H1 (cell line): ENCODE data around the gene CCDC107. TPM values are rescaled to one million over a fixed set of nuclear protein-coding genes. Genes with fewer than 3 reads are reported as not detected.

Source experiments
- CTCF ChIA-PET: fragments of 300-600 bp; sonication (Branson Sonifier 250); formaldehyde crosslinking; loops from one replicate; lab custom pipeline; 2021; ENCODE audit not compliant: partially characterized antibody; lab: Charles Lee
- POLR2A ChIA-PET: fragments of 300-600 bp; sonication (Branson Sonifier 250); formaldehyde crosslinking; loops from one replicate; lab custom pipeline; 2021; ENCODE audit warnings: inconsistent platforms; ENCODE audit not compliant: partially characterized antibody; lab: Charles Lee
- DNase-seq, 2 experiments: peaks; one replicate each; pipeline versions ENCODE4 v3.0.0 to v3.0.0-alpha.2; 2010 to 2022; ENCODE audit warnings: low spot score in 2 of 2, low read depth in 1 of 2, mixed read lengths in 1 of 2
- FAIRE-seq: peaks from 2 replicates; lab custom pipeline; 2011; peaks lifted over from hg19 to GRCh38; lab: Jason Lieb, UNC
- H2AFZ ChIP-seq: 2 replicates; pipeline ENCODE4 v1.8.1; 2012; ENCODE audit warnings: low read length, inconsistent platforms
- H2AK5ac ChIP-seq: 2 replicates; pipeline ENCODE4 v1.6.1; 2013; ENCODE audit warnings: low read depth, low read length
- H2BK120ac ChIP-seq: replicated peaks from 2 replicates; pipeline ENCODE3; 2013; ENCODE audit warnings: low read depth, low read length, inconsistent platforms
- H2BK12ac ChIP-seq: 2 replicates; pipeline ENCODE4 v1.6.1; 2013; ENCODE audit warnings: low read depth, low read length
- H2BK15ac ChIP-seq: 2 replicates; pipeline ENCODE4 v1.6.1; 2013; ENCODE audit warnings: low read length
- H2BK20ac ChIP-seq: 2 replicates; pipeline ENCODE4 v1.6.1; 2013; ENCODE audit warnings: low read length
- H2BK5ac ChIP-seq: 2 replicates; pipeline ENCODE4 v1.6.1; 2013; ENCODE audit warnings: low read depth, low read length
- H3K14ac ChIP-seq: 2 replicates; pipeline ENCODE4 v1.6.1; 2013; ENCODE audit warnings: inconsistent platforms; ENCODE audit not compliant: insufficient read length
- H3K18ac ChIP-seq: 2 replicates; pipeline ENCODE4 v1.6.1; 2013; ENCODE audit warnings: low read length; ENCODE audit errors: extremely low read depth
- H3K23ac ChIP-seq: 2 replicates; pipeline ENCODE4 v1.6.1; 2013; ENCODE audit warnings: inconsistent platforms; ENCODE audit not compliant: insufficient read length
- H3K23me2 ChIP-seq: 2 replicates; pipeline ENCODE4 v1.6.1; 2013; ENCODE audit warnings: low read depth, low read length
- H3K27ac ChIP-seq: 2 replicates; pipeline ENCODE4 v1.6.1; 2011; ENCODE audit warnings: low read depth, low read length, inconsistent platforms
- H3K27me3 ChIP-seq, 4 experiments: replicated peaks in 1 of 4; 1 replicate in 1 of 4; 2 replicates in 3 of 4; pipeline versions ENCODE4 v1.6.1 to v1.8.1; 2011 to 2013; ENCODE audit warnings: low read length in 3 of 4, mild to moderate bottlenecking in 3 of 4, inconsistent platforms in 2 of 4, mixed read lengths in 2 of 4, moderate library complexity in 1 of 4; ENCODE audit not compliant: control insufficient read depth in 3 of 4, insufficient read depth in 3 of 4; ENCODE audit errors: extremely low read depth in 1 of 4
- H3K36me3 ChIP-seq, 4 experiments: 2 replicates each; pipeline versions ENCODE4 v1.6.1 to v1.8.1; 2011 to 2013; ENCODE audit warnings: mild to moderate bottlenecking in 4 of 4, low read length in 3 of 4, moderate library complexity in 2 of 4, control low read depth in 1 of 4, inconsistent platforms in 1 of 4; ENCODE audit not compliant: insufficient read depth in 4 of 4, control insufficient read depth in 2 of 4
- H3K4ac ChIP-seq: replicated peaks from 2 replicates; pipeline ENCODE3; 2013; ENCODE audit warnings: low read length, low read depth, mixed read lengths, inconsistent platforms; ENCODE audit not compliant: insufficient read length
- H3K4me1 ChIP-seq, 4 experiments: replicated peaks in 1 of 4; 1 replicate in 1 of 4; 2 replicates in 3 of 4; pipeline versions ENCODE4 v1.6.1 to v1.8.1; 2011 to 2013; ENCODE audit warnings: low read length in 3 of 4, inconsistent platforms in 2 of 4, mixed read lengths in 1 of 4; ENCODE audit not compliant: insufficient read depth in 4 of 4, control insufficient read depth in 3 of 4
- H3K4me2 ChIP-seq, 2 experiments: 2 replicates each; pipeline versions ENCODE4 v1.6.1 to v1.8.1; 2011 to 2013; ENCODE audit warnings: low read depth in 2 of 2, low read length in 2 of 2, control low read depth in 1 of 2, inconsistent platforms in 1 of 2, mild to moderate bottlenecking in 1 of 2; ENCODE audit not compliant: insufficient read depth in 1 of 2
- H3K4me3 ChIP-seq, 4 experiments: fragments of 200-600, 300-600 bp in 1 of 4; sonication (generic), shearing (Covaris generic), sonication (Bioruptor Twin) in 1 of 4; 2 replicates each; pipeline versions ENCODE4 v1.5.1 to v1.8.1; 2011 to 2016; ENCODE audit warnings: low read length in 4 of 4, low read depth in 3 of 4, control low read depth in 2 of 4, inconsistent platforms in 2 of 4, mild to moderate bottlenecking in 2 of 4, mixed read lengths in 1 of 4, moderate library complexity in 1 of 4; ENCODE audit not compliant: insufficient read depth in 2 of 4; ENCODE audit errors: extremely low read depth in 1 of 4
- H3K56ac ChIP-seq: replicated peaks from 2 replicates; pipeline ENCODE3; 2013; ENCODE audit warnings: low read depth, mild to moderate bottlenecking, mixed read lengths, low read length, inconsistent platforms; ENCODE audit not compliant: insufficient read length
- H3K79me1 ChIP-seq: 2 replicates; pipeline ENCODE4 v1.6.1; 2013; ENCODE audit warnings: low read depth, low read length, control low read depth
- H3K79me2 ChIP-seq, 2 experiments: 2 replicates each; pipeline versions ENCODE4 v1.6.1 to v1.8.1; 2012 to 2013; ENCODE audit warnings: low read length in 2 of 2, mild to moderate bottlenecking in 2 of 2, inconsistent platforms in 1 of 2; ENCODE audit not compliant: insufficient read depth in 2 of 2, control insufficient read depth in 1 of 2
- H3K9ac ChIP-seq, 4 experiments: replicated peaks in 1 of 4; 1 replicate in 1 of 4; 2 replicates in 3 of 4; pipeline versions ENCODE4 v1.6.1 to v1.8.1; 2011 to 2013; ENCODE audit warnings: low read depth in 3 of 4, low read length in 3 of 4, control low read depth in 2 of 4, mild to moderate bottlenecking in 2 of 4, moderate library complexity in 2 of 4, inconsistent platforms in 1 of 4; ENCODE audit errors: extremely low read depth in 1 of 4
- H3K9me3 ChIP-seq, 2 experiments: 2 replicates each; pipeline versions ENCODE4 v1.6.1 to v1.8.1; 2012 to 2013; ENCODE audit warnings: mild to moderate bottlenecking in 2 of 2, moderate library complexity in 2 of 2, control low read depth in 1 of 2, inconsistent platforms in 1 of 2, low read depth in 1 of 2, low read length in 1 of 2, mixed read lengths in 1 of 2; ENCODE audit not compliant: insufficient read depth in 2 of 2
- H4K20me1 ChIP-seq, 2 experiments: replicated peaks in 1 of 2; 2 replicates each; pipeline versions ENCODE3 to v1.8.1; 2011 to 2013; ENCODE audit warnings: inconsistent platforms in 2 of 2, low read length in 2 of 2, mild to moderate bottlenecking in 1 of 2; ENCODE audit not compliant: insufficient read depth in 2 of 2, control insufficient read depth in 1 of 2
- H4K5ac ChIP-seq: 2 replicates; pipeline ENCODE4 v1.6.1; 2013; ENCODE audit warnings: low read length, low read depth, mixed read lengths, inconsistent platforms; ENCODE audit not compliant: insufficient read length
- H4K8ac ChIP-seq: 2 replicates; pipeline ENCODE4 v1.8.0; 2013; ENCODE audit warnings: mild to moderate bottlenecking, moderate library complexity, low read length, inconsistent platforms; ENCODE audit not compliant: insufficient read depth; ENCODE audit errors: extremely low read depth
- H4K91ac ChIP-seq: replicated peaks from 2 replicates; pipeline ENCODE3; 2013; ENCODE audit warnings: low read length, mixed read lengths, inconsistent platforms; ENCODE audit not compliant: insufficient read length
- BACH1 ChIP-seq: IDR thresholded peaks from 2 replicates; pipeline ENCODE4 v1.6.1; 2012; ENCODE audit warnings: low read length, improper control_type of control experiment
- CTBP2 ChIP-seq: IDR thresholded peaks from 2 replicates; pipeline ENCODE4 v1.7.0; 2011; ENCODE audit warnings: borderline replicate concordance, mild to moderate bottlenecking, moderate library complexity, mixed read lengths, low read length; ENCODE audit not compliant: insufficient read depth, insufficient read length
- EGR1 ChIP-seq: IDR thresholded peaks from 2 replicates; pipeline ENCODE4 v1.6.1; 2011; ENCODE audit warnings: low read depth, low read length, borderline replicate concordance
- EZH2 ChIP-seq: fragments of 200-600 bp; sonication (generic); IDR thresholded peaks from 2 replicates; pipeline ENCODE4 v1.7.1; 2012; ENCODE audit warnings: low read depth, mild to moderate bottlenecking, moderate library complexity, low read length, inconsistent platforms; ENCODE audit not compliant: severe bottlenecking
- JUN ChIP-seq: IDR thresholded peaks from 2 replicates; pipeline ENCODE4 v1.6.1; 2011; ENCODE audit warnings: low read depth, mild to moderate bottlenecking, improper control_type of control experiment, low read length
- SAP30 ChIP-seq: fragments of 300-600 bp; sonication (generic); IDR thresholded peaks from 2 replicates; pipeline ENCODE4 v1.7.1; 2012; ENCODE audit warnings: low read length, moderate library complexity, mild to moderate bottlenecking, inconsistent platforms; ENCODE audit not compliant: insufficient read depth, insufficient replicate concordance
- TEAD4 ChIP-seq: IDR thresholded peaks from 2 replicates; pipeline ENCODE4 v1.6.1; 2012; ENCODE audit warnings: low read depth, low read length, inconsistent platforms, mixed read lengths
- WGBS, 2 experiments: shearing (Covaris generic) in 1 of 2; methylation state at CpG; one replicate each; pipeline versions ENCODE4 v1.1.6 to v1.1.7; 2013 to 2015; ENCODE audit warnings: low lambda C conversion rate in 2 of 2, mixed read lengths in 2 of 2, inconsistent platforms in 1 of 2, low coverage in 1 of 2, missing lambda C conversion rate in 1 of 2; ENCODE audit not compliant: insufficient replicate concordance in 2 of 2, insufficient coverage in 1 of 2, insufficient read length in 1 of 2; ENCODE audit errors: extremely low coverage in 1 of 2, missing lambda C conversion rate in 1 of 2; 5-methylcytosine and 5-hydroxymethylcytosine counted together
- polyA plus RNA-seq, 7 experiments: library from polyadenylated mRNA; depleted of rRNA in 3 of 7; stranded (reverse) in 5 of 7; unstranded in 2 of 7; fragments of >200 nt in 5 of 7; fragments of 200-250 nt in 2 of 7; gene quantifications; 1 replicate in 5 of 7; 2 replicates in 1 of 7; 4 replicates in 1 of 7; pipeline versions ENCODE4 v1.2.1 to v1.2.3, GENCODE V29; 2011 to 2013; ENCODE audit warnings: missing spikeins in 2 of 7, mixed read lengths in 2 of 7
- total RNA-seq: library from RNA; stranded (reverse); fragmentation: NEBNext Ultra II Directional; extraction: Animal tissue kit (Norgen Biotek cat#: 25700); gene quantifications from 2 replicates; pipeline ENCODE4 v1.2.1, GENCODE V29; 2021
- TF ChIP-seq, protein P1 (sequence below): IDR thresholded peaks from 2 replicates; pipeline ENCODE4 v1.6.1; 2012; ENCODE audit warnings: low read length, inconsistent platforms

The CCDC107 gene
- total and polyA plus RNA-seq, 2 of the 8 experiments (the other 6 are each of a cell fraction or from before 2014, with no cell fraction given) = 8.2 to 9.0 TPM

DNA sequence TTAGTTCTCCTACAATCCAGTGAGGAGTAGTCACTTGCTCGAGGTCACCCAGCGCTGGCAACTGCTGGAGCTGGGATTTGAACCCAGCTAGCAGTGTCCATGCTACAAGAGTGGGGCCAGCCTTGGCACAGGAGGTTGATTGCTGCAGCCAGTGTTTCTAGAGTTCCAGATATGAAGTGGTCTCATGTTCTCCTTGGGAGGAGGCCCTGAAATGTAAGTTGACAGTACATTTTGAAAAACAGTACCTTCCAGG lies 802 bp downstream of the CCDC107 start:
- no peaks in the 10 kb centered on the region for H3K9me3 ChIP-seq
- no peak overlapping the region for H2AK5ac ChIP-seq
- no peak overlapping the region for H3K14ac ChIP-seq
- H3K18ac ChIP-seq = no peak overlapping the region
- no peak overlapping the region for H4K5ac ChIP-seq
- 0 out of 2 replicates have a peak overlapping the region, but pooled peaks have one; percentile 23 for H2BK12ac ChIP-seq
- H3K27ac ChIP-seq = peak overlapping the region; percentile 99; the same call in 1 of the 2 replicates
- FAIRE-seq = no peak
- peak overlapping the region; percentile 70 to 92 (median 86) for H3K4me3 ChIP-seq
- H2BK15ac ChIP-seq = no peak overlapping the region
- peaks cover 0 to 2% (median 0%) of the 10 kb centered on the region in 4 experiments; a peak in 4 of 7 replicates for H3K4me1 ChIP-seq
- no peak overlapping the region for H3K23ac ChIP-seq
- no peak overlapping the region for H4K91ac ChIP-seq
- WGBS, 2 experiments = 8% methylated on average over 2 of the region's 2 CpGs; no CpG with 5 or more reads in 1 of the 2 experiments
- POLR2A ChIA-PET = interaction anchor here (1.0 to 7.9 kb wide), 9 partner anchors 11 to 587 kb away, joined by 3 to 84 read pairs (median 6); partner anchors contain the start of genes CA9, TPM2 and VCP
- H3K9ac ChIP-seq = peak overlapping the region in 3 of 4 experiments; percentile 42 to 90 (median 88); a peak in 5 of 7 replicates
- no peak overlapping the region for H4K8ac ChIP-seq
- no peak overlapping the region for H3K4ac ChIP-seq
- H4K20me1 ChIP-seq = peaks cover 2 to 6% of the 10 kb centered on the region in 2 experiments
- H2BK20ac ChIP-seq = no peak overlapping the region
- H3K23me2 ChIP-seq = peaks cover 10% of the 10 kb centered on the region
- no peaks in the 10 kb centered on the region for H3K79me2 ChIP-seq
- H2AFZ ChIP-seq = no peak overlapping the region
- peaks cover 2% of the 10 kb centered on the region; the same call in 1 of the 2 replicates for H3K79me1 ChIP-seq
- H3K4me2 ChIP-seq = peak overlapping the region; percentile 77 to 92
- TF ChIP-seq, protein P1, sequence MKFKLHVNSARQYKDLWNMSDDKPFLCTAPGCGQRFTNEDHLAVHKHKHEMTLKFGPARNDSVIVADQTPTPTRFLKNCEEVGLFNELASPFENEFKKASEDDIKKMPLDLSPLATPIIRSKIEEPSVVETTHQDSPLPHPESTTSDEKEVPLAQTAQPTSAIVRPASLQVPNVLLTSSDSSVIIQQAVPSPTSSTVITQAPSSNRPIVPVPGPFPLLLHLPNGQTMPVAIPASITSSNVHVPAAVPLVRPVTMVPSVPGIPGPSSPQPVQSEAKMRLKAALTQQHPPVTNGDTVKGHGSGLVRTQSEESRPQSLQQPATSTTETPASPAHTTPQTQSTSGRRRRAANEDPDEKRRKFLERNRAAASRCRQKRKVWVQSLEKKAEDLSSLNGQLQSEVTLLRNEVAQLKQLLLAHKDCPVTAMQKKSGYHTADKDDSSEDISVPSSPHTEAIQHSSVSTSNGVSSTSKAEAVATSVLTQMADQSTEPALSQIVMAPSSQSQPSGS = no peak
- TF ChIP-seq SAP30 (no peak), CTBP2 (no peak), TEAD4 (no peak), EZH2 (no peak), EGR1 (no peak), BACH1 (no peak), JUN (no peak)
- CTCF ChIA-PET = interaction anchor here (0.9 to 15.9 kb wide), 11 partner anchors 11 to 97 kb away, joined by 3 to 347 read pairs (median 9); partner anchors contain the start of genes CA9, CREB3, SIT1 and TLN1
- H3K27me3 ChIP-seq = peaks cover 0 to 7% (median 0%) of the 10 kb centered on the region in 4 experiments; a peak in 1 of 7 replicates
- H3K36me3 ChIP-seq = peaks cover 6 to 32% (median 13%) of the 10 kb centered on the region in 4 experiments
- DNase-seq = no peak
- peak overlapping the region; percentile 36 for H3K56ac ChIP-seq
- no peak overlapping the region for H2BK120ac ChIP-seq
- H2BK5ac ChIP-seq = 0 out of 2 replicates have a peak overlapping the region, but pooled peaks have one; percentile 94
